Fibroblast of skin of left quadriceps (primary cell): ENCODE data around the gene VSIG10.
"Not testable (repeated sequence)": the region's sequence is repeated elsewhere in the genome, so short reads cannot be mapped to it uniquely, and the experiment has no call there.

Source experiments
- DNase-seq, 2 experiments: peaks; one replicate each; pipeline ENCODE4 v3.0.0-alpha.2; 2013; ENCODE audit warnings: low read depth in 2 of 2

Gene VSIG10

GRCh38 chr12:118033902-118034301, 69.9 kb downstream of the VSIG10 start:
- no peak for DNase-seq

DNA sequence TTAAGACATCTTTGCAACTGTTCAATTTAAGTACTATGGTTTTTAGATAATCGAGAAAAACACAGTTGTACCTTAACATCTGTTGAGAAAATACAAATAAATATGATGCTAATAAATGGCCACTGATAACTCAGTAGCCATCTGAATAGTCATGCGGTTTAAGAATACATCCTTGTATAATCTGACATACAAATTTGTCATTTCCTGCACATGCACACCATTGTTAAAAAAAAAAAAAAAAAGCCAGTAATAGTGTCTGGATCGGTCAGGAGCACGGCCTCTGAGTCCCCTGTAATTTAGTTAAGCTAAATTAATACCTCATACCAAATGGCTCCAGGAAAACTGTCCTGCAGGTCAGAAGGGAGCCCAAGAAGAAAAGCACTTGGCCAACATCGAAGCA, 70.5 kb downstream of the VSIG10 start:
- DNase-seq, result no peak

- no peak for DNase-seq
These were observed 71.6 kb downstream of the VSIG10 start for GRCh38 chr12:118032188-118032587.

GRCh38 chr12:118029166-118029565, 74.6 kb downstream of the VSIG10 start:
- no peak for DNase-seq

- DNase-seq, result no peak
These were observed 78.6 kb downstream of the VSIG10 start for GRCh38 chr12:118025168-118025567.

DNA sequence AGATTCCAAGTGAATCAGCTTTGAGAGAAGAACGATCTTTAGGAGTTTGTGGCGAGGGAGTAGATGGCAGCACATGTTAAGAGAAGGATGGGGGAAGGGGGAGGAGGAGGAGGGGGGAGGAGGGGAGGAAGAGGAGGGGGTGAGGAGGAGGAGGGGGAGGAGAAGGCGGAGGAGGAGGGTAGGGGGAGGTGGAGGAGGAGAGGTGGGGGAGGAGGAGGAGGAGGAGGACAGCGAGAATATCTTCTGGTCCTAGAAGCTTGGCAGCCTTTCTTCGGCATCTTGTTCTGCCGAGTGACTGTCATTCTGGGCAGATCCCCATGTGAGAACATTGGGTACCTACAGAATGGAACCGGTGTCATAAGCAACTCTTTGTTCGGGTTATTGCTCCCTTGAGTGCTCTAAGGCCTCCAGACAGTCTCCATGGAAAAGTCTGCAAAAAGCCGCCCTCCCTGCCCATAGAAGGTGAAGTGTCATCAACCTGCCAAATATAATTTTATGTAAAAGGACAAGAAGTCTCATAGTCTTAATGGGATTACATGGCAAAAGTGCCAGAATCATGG, 80.4 kb downstream of the VSIG10 start:
- DNase-seq, result no peak

DNA sequence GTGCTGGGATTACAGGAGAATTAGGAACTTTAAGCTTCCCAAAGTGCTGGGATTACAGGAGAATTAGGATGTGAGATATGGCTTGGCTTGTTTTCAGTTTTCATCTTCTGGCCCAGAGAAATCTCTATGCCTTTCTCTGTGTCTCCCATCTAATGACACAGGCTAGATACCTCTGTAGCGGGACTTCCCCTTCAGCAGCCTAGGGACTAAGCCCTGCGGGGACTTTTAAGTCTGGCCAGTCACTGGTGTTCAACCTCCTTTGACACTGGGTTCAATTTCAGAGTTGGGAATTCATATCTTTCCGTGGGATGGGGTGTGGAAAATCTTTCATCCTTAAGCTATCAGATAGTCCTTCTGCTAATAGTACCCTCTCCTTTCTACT, 81.1 kb downstream of the VSIG10 start:
- no peak for DNase-seq

- not testable (repeated sequence) for DNase-seq
These were observed 81.6 kb downstream of the VSIG10 start for GRCh38 chr12:118022097-118022727.

GRCh38 chr12:118020036-118020435, 83.8 kb downstream of the VSIG10 start:
- DNase-seq, result no peak

DNA sequence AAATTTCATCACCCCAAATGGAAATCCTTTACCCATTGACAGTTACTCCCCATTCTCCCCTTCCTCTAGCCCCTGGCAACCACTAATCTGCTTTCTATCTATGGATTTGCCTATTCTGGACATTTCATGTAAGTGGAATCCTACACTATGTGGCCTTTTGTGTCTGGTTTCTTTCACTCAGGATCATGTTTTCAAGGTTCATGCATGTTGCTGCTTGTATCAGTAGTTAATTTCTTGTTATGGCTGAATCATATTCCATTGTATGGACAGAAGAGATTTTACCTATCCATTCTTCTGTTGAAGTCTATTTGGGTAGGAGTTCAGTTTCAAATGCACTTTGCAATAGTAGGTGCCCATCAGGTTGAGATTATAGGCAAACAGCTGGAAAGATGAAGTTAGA, 85.9 kb downstream of the VSIG10 start:
- DNase-seq, result no peak

DNA sequence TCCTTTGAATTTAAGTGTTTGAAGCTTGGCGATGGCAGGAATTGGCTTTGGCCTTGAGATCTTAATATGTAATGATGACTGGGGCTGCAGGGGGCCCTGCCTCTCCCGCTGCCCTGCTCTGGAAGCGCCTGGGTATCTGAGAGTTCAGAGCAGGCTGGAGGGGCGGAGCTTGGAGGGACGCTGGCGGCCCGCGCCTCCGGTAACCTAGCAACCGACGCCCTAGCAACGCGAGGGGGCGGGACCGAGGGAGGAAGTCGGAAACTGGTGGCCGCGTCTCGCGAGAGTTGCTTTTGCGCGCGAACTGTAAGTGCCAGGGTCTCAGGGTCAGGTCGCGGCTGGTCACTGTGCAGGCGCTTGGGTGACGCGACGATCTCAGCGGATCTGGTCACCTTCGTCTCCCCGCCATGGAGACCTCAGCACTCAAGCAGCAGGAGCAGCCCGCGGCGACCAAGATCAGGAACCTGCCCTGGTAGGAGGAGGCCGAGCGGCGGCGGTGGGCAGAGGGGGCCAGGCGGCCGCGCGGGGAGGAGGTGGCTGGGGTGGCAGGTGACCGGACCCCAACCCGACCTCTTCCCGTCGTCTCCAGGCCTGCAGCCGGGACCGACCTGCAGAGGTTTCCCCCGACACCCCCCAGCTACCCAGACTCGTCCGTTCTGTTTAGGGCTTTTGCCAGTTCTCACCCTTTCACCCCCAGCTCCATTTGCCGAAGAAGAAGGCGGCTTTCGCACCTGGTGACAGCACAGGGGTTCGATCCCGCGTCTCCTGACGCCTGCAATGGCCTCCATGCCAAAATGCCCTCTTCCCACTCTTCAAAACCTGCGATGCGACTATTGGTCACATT, 87.2 kb downstream of the VSIG10 start, which contains the start of gene RFC5:
RFC5 (plus strand) TSS at position 280 of the 841 bp plus-strand sequence; CDS start at position 405, 125 bp downstream.
- peak; percentile 92 to 93 for DNase-seq

DNA sequence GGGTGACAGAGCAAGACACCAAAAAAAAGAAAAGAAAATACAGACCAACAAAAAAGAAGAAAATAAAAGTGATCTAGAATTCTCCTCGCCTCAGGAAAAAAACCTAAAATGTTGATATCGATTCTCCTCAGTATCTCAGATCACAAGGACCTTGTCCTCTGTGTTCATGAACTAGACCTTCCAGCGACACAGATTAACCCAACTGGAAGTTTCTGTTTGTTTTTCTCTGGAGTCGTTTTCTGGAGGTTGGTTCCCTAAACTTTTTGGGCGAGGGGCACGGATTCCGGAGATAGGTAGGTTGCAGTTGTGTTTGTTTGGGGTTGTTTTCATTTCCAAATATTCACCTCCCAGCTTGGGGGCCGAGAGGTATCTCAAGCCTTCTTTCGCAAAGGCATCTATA, 87.9 kb downstream of the VSIG10 start:
- DNase-seq, result no peak

DNA sequence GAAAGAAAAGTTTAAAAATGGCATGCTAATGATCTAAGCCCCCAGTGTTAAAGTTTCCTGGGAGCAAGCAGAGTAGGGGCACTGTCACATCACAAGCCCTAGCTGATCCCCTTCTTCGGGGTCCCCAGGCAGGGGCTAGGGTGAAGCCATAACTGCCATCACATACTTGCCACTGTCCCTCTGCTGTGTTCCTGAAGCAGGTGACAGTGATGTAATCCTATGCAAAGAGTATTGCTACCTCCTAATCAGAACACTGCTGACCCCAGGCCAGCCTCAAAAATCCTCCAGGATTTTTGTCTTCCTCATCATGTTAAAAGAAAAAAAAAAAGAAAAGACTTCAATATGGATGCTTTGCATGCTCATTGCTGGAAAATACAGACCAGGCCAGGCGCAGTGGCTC, 88.5 kb downstream of the VSIG10 start:
- no peak for DNase-seq
